SK-N-SH treated with all-trans-retinoic acid at 6 μM for 48 hours (cell line): Measurements from ENCODE around the gene HTT.

ENCODE experiments used
- ATAC-seq: fragments of 200-7000 bp; cut with Tn5 transposase; 3 replicates; pipeline ENCODE4 v1.9.1; 2020; ENCODE audit warnings: mild to moderate bottlenecking, moderate library complexity
- ARNTL ChIP-seq: fragments of 450-650 bp; formaldehyde crosslinking; IDR thresholded peaks from 2 replicates; pipeline ENCODE4 v1.5.0; 2020; ENCODE audit warnings: low read depth, mild to moderate bottlenecking, moderate library complexity, borderline replicate concordance
- BACH2 ChIP-seq: fragments of 250-450 bp; sonication (Bioruptor Pico); IDR thresholded peaks from 2 replicates; pipeline ENCODE4 v1.9.0; 2021; ENCODE audit warnings: mild to moderate bottlenecking, borderline replicate concordance
- CSDC2 ChIP-seq: fragments of 250-450 bp; sonication (Bioruptor Pico); IDR thresholded peaks from 2 replicates; pipeline ENCODE4 v1.5.0; 2020; ENCODE audit warnings: mild to moderate bottlenecking, moderate library complexity
- ESRRG ChIP-seq: fragments of 250-450 bp; sonication (Bioruptor Pico); IDR thresholded peaks from 2 replicates; pipeline ENCODE4 v1.6.1; 2021; ENCODE audit warnings: mild to moderate bottlenecking
- GLIS3 ChIP-seq: fragments of 250-450 bp; sonication (Bioruptor Pico); IDR thresholded peaks from 2 replicates; pipeline ENCODE4 v1.5.0; 2020; ENCODE audit warnings: mild to moderate bottlenecking, moderate library complexity
- ISL1 ChIP-seq: fragments of 250-450 bp; sonication (Bioruptor Pico); IDR thresholded peaks from 2 replicates; pipeline ENCODE4 v2.1.2; 2022; ENCODE audit warnings: mild to moderate bottlenecking, moderate library complexity
- OSR1 ChIP-seq: fragments of 250-450 bp; sonication (Bioruptor Pico); IDR thresholded peaks from 2 replicates; pipeline ENCODE4 v1.8.0; 2022; ENCODE audit warnings: moderate library complexity, mild to moderate bottlenecking, inconsistent platforms
- PPARA ChIP-seq: fragments of 250-450 bp; sonication (Bioruptor Pico); IDR thresholded peaks from 2 replicates; pipeline ENCODE4 v1.5.0; 2020; ENCODE audit warnings: mild to moderate bottlenecking, borderline replicate concordance
- RARB ChIP-seq: fragments of 250-450 bp; sonication (Bioruptor Pico); IDR thresholded peaks from 2 replicates; pipeline ENCODE4 v1.8.0; 2021; ENCODE audit warnings: mild to moderate bottlenecking, moderate library complexity
- SNAI2 ChIP-seq: fragments of 250-450 bp; sonication (Bioruptor Pico); IDR thresholded peaks from 2 replicates; pipeline ENCODE4 v1.5.0; 2020; ENCODE audit warnings: mild to moderate bottlenecking, moderate library complexity
- TOX ChIP-seq: fragments of 250-450 bp; sonication (Bioruptor Pico); IDR thresholded peaks from 2 replicates; pipeline ENCODE4 v1.8.0; 2021; ENCODE audit warnings: mild to moderate bottlenecking, moderate library complexity, borderline replicate concordance
- ZC3H10 ChIP-seq: fragments of 250-450 bp; sonication (Bioruptor Pico); IDR thresholded peaks from 2 replicates; pipeline ENCODE4 v1.5.1; 2021; ENCODE audit warnings: mild to moderate bottlenecking, moderate library complexity
- ZFP30 ChIP-seq: fragments of 450-650 bp; formaldehyde crosslinking; IDR thresholded peaks from 2 replicates; pipeline ENCODE4 v1.5.0; 2022; ENCODE audit warnings: mild to moderate bottlenecking, moderate library complexity
- ZNF565 ChIP-seq: fragments of 450-650 bp; formaldehyde crosslinking; conservative IDR thresholded peaks from 2 replicates; pipeline ENCODE4 v1.5.0; 2020; ENCODE audit warnings: low read depth, mild to moderate bottlenecking, moderate library complexity
- ZNF70 ChIP-seq: fragments of 450-650 bp; formaldehyde crosslinking; IDR thresholded peaks from 2 replicates; pipeline ENCODE4 v1.5.0; 2020; ENCODE audit warnings: mild to moderate bottlenecking, moderate library complexity
- ZNF8 ChIP-seq: fragments of 450-650 bp; formaldehyde crosslinking; IDR thresholded peaks from 2 replicates; pipeline ENCODE4 v1.5.0; 2020; ENCODE audit warnings: mild to moderate bottlenecking, moderate library complexity
- TF ChIP-seq, protein P1 (sequence below): fragments of 250-450 bp; sonication (Bioruptor Pico); IDR thresholded peaks from 2 replicates; pipeline ENCODE4 v1.5.1; 2021; ENCODE audit warnings: mild to moderate bottlenecking, moderate library complexity
- TF ChIP-seq, protein P2 (sequence below): fragments of 250-450 bp; sonication (Bioruptor Pico); IDR thresholded peaks from 2 replicates; pipeline ENCODE4 v1.8.0; 2021; ENCODE audit warnings: low read depth, mild to moderate bottlenecking, moderate library complexity, borderline replicate concordance
- TF ChIP-seq, protein P3 (sequence below): fragments of 250-450 bp; sonication (Bioruptor Pico); IDR thresholded peaks from 2 replicates; pipeline ENCODE4 v1.8.0; 2020; ENCODE audit warnings: mild to moderate bottlenecking, moderate library complexity, borderline replicate concordance
- TF ChIP-seq, protein P4 (sequence below): fragments of 250-450 bp; sonication (Bioruptor Pico); IDR thresholded peaks from 2 replicates; pipeline ENCODE4 v1.5.0; 2020; ENCODE audit warnings: mild to moderate bottlenecking, moderate library complexity

HTT gene

DNA sequence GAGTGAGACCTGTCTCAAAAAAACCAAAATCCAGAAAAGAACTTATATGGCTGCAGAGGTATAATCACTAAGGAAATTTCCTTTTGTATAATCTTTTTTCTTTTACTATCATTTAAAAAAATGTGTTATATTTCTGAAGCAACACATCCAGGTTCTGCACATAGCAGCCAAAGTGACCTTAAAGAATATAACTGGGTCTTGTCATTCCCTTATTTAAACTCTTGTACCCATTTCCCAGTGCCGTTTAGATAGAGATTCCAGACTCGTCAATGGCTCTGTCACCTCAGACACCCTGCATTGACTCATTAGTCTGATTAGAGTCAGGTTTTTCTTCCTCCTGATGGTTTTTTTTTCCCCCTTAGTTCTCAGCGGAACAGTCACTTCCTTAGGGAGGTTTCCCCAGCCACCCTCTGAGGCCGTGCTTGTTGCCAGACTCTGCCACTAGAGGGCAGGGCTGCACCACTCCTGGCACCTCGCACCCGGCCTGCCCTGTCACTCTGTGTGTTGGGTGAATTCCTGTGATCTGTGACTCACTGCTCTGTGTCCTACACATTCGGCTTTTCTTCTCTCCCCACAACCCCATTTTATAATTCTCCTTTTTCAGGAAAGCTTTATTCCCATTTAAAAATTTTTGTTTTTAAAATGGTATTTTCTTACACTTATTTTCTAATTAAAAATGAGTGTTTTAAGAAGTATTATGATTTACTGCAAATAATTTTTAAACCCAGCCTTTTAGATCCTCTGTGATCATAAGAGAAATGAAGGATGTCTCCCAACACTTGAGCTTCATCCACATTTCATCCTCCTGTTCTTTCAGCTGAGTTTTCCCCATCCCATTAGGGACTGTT is 32.1 kb downstream of the HTT start:
- no peak for TF ChIP-seq PPARA (CRISPR knock-in tag)

DNA sequence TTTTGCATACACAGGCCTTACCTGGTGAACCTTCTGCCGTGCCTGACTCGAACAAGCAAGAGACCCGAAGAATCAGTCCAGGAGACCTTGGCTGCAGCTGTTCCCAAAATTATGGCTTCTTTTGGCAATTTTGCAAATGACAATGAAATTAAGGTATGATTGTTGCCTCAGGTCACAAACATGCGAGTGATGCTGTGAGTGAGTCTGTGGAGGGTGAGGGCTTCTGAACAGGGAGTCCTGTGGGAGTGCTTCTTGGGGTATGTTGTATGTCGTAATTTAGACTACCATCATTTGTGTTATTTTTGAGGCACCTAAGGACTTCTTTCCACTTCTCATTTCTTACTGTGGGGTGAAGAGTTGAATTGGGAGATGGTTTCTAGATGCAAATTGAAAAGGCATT is 32.8 kb downstream of the HTT start:
- TF ChIP-seq ZFP30 = no peak
- no peak for ATAC-seq

More for the DNA sequence above, 32.1 kb downstream of the HTT start:
- ATAC-seq = peak; percentile 99

DNA sequence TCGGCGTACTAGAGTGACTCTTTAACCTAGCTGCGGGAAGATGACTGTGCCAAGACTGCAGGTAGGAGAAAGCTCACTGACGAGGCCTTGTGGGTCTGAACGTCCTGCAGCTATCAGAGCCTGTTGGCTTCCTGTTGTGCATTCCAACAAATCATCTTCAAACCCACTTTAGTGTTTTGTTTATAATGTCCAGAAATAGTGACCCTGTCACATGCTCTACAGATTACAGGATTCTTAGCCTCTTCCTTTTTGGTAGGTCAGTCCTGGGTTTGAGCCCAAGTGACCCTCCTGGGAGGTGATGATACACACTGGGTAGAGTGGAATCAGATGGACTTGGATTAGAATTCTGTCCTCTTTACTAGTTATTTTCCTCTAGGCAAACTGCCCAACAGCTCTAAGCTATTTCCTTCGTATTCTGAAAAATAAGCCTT is 33.2 kb downstream of the HTT start:
- no peak for TF ChIP-seq SNAI2
- TF ChIP-seq ZNF70 (CRISPR knock-in tag) = no peak
- no peak for TF ChIP-seq RARB (CRISPR knock-in tag)
- no peak for TF ChIP-seq ESRRG (CRISPR knock-in tag)
- TF ChIP-seq, protein P1, sequence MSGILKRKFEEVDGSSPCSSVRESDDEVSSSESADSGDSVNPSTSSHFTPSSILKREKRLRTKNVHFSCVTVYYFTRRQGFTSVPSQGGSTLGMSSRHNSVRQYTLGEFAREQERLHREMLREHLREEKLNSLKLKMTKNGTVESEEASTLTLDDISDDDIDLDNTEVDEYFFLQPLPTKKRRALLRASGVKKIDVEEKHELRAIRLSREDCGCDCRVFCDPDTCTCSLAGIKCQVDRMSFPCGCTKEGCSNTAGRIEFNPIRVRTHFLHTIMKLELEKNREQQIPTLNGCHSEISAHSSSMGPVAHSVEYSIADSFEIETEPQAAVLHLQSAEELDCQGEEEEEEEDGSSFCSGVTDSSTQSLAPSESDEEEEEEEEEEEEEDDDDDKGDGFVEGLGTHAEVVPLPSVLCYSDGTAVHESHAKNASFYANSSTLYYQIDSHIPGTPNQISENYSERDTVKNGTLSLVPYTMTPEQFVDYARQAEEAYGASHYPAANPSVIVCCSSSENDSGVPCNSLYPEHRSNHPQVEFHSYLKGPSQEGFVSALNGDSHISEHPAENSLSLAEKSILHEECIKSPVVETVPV (CRISPR knock-in tag) = no peak
- no peak for TF ChIP-seq ARNTL
- TF ChIP-seq, protein P2, sequence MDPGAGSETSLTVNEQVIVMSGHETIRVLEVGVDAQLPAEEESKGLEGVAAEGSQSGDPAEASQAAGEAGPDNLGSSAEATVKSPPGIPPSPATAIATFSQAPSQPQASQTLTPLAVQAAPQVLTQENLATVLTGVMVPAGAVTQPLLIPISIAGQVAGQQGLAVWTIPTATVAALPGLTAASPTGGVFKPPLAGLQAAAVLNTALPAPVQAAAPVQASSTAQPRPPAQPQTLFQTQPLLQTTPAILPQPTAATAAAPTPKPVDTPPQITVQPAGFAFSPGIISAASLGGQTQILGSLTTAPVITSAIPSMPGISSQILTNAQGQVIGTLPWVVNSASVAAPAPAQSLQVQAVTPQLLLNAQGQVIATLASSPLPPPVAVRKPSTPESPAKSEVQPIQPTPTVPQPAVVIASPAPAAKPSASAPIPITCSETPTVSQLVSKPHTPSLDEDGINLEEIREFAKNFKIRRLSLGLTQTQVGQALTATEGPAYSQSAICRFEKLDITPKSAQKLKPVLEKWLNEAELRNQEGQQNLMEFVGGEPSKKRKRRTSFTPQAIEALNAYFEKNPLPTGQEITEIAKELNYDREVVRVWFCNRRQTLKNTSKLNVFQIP (CRISPR knock-in tag) = no peak
- TF ChIP-seq ZNF565 (CRISPR knock-in tag) = no peak
- no peak for TF ChIP-seq BACH2 (CRISPR knock-in tag)
- no peak for TF ChIP-seq ZFP30
- TF ChIP-seq, protein P3, sequence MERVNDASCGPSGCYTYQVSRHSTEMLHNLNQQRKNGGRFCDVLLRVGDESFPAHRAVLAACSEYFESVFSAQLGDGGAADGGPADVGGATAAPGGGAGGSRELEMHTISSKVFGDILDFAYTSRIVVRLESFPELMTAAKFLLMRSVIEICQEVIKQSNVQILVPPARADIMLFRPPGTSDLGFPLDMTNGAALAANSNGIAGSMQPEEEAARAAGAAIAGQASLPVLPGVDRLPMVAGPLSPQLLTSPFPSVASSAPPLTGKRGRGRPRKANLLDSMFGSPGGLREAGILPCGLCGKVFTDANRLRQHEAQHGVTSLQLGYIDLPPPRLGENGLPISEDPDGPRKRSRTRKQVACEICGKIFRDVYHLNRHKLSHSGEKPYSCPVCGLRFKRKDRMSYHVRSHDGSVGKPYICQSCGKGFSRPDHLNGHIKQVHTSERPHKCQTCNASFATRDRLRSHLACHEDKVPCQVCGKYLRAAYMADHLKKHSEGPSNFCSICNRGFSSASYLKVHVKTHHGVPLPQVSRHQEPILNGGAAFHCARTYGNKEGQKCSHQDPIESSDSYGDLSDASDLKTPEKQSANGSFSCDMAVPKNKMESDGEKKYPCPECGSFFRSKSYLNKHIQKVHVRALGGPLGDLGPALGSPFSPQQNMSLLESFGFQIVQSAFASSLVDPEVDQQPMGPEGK (CRISPR knock-in tag) = no peak
- no peak for TF ChIP-seq ZC3H10
- TF ChIP-seq, protein P4, sequence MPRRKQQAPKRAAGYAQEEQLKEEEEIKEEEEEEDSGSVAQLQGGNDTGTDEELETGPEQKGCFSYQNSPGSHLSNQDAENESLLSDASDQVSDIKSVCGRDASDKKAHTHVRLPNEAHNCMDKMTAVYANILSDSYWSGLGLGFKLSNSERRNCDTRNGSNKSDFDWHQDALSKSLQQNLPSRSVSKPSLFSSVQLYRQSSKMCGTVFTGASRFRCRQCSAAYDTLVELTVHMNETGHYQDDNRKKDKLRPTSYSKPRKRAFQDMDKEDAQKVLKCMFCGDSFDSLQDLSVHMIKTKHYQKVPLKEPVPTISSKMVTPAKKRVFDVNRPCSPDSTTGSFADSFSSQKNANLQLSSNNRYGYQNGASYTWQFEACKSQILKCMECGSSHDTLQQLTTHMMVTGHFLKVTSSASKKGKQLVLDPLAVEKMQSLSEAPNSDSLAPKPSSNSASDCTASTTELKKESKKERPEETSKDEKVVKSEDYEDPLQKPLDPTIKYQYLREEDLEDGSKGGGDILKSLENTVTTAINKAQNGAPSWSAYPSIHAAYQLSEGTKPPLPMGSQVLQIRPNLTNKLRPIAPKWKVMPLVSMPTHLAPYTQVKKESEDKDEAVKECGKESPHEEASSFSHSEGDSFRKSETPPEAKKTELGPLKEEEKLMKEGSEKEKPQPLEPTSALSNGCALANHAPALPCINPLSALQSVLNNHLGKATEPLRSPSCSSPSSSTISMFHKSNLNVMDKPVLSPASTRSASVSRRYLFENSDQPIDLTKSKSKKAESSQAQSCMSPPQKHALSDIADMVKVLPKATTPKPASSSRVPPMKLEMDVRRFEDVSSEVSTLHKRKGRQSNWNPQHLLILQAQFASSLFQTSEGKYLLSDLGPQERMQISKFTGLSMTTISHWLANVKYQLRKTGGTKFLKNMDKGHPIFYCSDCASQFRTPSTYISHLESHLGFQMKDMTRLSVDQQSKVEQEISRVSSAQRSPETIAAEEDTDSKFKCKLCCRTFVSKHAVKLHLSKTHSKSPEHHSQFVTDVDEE (CRISPR knock-in tag) = no peak
- TF ChIP-seq OSR1 (CRISPR knock-in tag) = no peak
- no peak for TF ChIP-seq PPARA (CRISPR knock-in tag)
- TF ChIP-seq TOX = no peak
- TF ChIP-seq GLIS3 (CRISPR knock-in tag) = no peak
- TF ChIP-seq CSDC2 (CRISPR knock-in tag) = no peak
- TF ChIP-seq ISL1 (CRISPR knock-in tag) = no peak
- ATAC-seq = no peak

DNA sequence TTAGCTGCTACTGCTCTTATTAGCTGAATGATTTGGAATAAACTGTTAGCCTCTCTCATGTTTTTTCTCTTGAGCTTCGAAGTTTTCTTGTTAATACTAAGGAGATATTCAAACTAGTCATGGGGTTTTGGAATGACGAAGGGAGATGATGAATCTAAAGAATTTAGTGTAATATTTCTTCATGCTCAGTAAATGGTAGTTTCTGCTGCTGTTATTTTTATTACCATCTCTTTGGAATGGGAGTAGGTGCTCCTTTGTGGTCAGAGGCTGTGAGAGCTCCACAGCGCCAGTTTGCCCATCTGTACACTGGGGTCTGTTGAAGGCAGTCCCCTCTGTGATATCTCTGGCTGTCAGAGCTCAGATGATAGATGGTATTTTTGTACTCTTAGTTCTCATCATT is 33.7 kb downstream of the HTT start:
- TF ChIP-seq ZNF8 (CRISPR knock-in tag) (no peak), PPARA (CRISPR knock-in tag) (no peak)
- no peak for ATAC-seq

DNA sequence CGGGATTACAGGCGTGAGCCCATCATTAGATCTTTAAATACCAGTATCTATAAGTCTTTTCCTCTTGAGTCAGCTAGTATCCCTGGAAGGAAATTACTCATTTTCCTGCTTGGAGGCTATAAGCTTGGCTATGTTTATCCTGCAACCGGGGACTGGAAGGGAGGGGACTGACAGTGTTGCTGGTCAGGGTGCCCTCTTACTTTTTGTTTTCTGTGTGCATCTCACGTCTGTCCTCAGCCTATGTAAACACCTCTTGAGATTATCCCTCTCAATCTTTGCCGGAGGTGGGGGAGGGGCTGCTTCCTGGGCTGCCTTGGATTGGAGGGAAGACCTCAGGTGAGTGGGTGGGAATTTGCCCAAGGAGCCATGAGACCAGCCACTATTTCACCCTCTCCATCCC is 37.0 kb downstream of the HTT start:
- ATAC-seq = peak; percentile 48
- no peak for TF ChIP-seq PPARA (CRISPR knock-in tag)
- no peak for TF ChIP-seq CSDC2 (CRISPR knock-in tag)
- TF ChIP-seq ZFP30 = no peak
- no peak for TF ChIP-seq ZNF8 (CRISPR knock-in tag)
- no peak for TF ChIP-seq BACH2 (CRISPR knock-in tag)
- TF ChIP-seq TOX = no peak
- TF ChIP-seq RARB (CRISPR knock-in tag) = no peak
- TF ChIP-seq ESRRG (CRISPR knock-in tag) = no peak
- TF ChIP-seq GLIS3 (CRISPR knock-in tag) = no peak
- TF ChIP-seq ZC3H10 = no peak
- no peak for TF ChIP-seq ISL1 (CRISPR knock-in tag)
- TF ChIP-seq, protein P4 (CRISPR knock-in tag) = no peak
- TF ChIP-seq, protein P3 (CRISPR knock-in tag) = no peak
